A673 (cell line): Measurements from ENCODE around the gene ANKRD13A. TPM values are rescaled to one million over a fixed set of nuclear protein-coding genes. Genes with fewer than 3 reads are reported as not detected.

Source experiments
- BruUV-seq: library from RNA; stranded (reverse); fragments of 400-500 nt; replicated peaks from 2 replicates; lab custom pipeline; 2021; lab: Mats Ljungman, UMichigan
- CTCF ChIA-PET: fragments of 300-600 bp; sonication (Branson Sonifier 250); formaldehyde crosslinking; loops from one replicate; lab custom pipeline; 2022; ENCODE audit warnings: antibody characterized with exemption; lab: Charles Lee
- POLR2A ChIA-PET: fragments of 300-600 bp; sonication (Branson Sonifier 250); formaldehyde crosslinking; loops from one replicate; lab custom pipeline; 2022; ENCODE audit warnings: antibody characterized with exemption; ENCODE audit not compliant: low non-redundant PET; lab: Charles Lee
- DNase-seq: peaks from one replicate; pipeline ENCODE4 v3.0.0-alpha.2; 2015; ENCODE audit warnings: low spot score
- H3K27ac ChIP-seq: fragments of 200-600 bp; sonication (generic); 2 replicates; pipeline ENCODE4 v1.5.1; 2016; ENCODE audit warnings: mixed run types, low read depth, mild to moderate bottlenecking, mixed read lengths, antibody characterized with exemption, low read length; ENCODE audit not compliant: poor library complexity, severe bottlenecking
- H3K27me3 ChIP-seq: fragments of 200-600 bp; sonication (generic); replicated peaks from 2 replicates; pipeline ENCODE4 v1.6.1; 2017; ENCODE audit warnings: mixed run types, low read depth, mild to moderate bottlenecking, mixed read lengths, antibody characterized with exemption, low read length; ENCODE audit not compliant: insufficient read depth, poor library complexity
- H3K36me3 ChIP-seq: fragments of 200-600 bp; sonication (generic); 2 replicates; pipeline ENCODE4 v1.6.1; 2016; ENCODE audit warnings: mixed run types, mild to moderate bottlenecking, mixed read lengths, antibody characterized with exemption, low read length; ENCODE audit not compliant: insufficient read depth, poor library complexity, severe bottlenecking
- H3K4me1 ChIP-seq: fragments of 200-600 bp; sonication (generic); 2 replicates; pipeline ENCODE4 v1.6.1; 2017; ENCODE audit warnings: mixed run types, mild to moderate bottlenecking, mixed read lengths, antibody characterized with exemption, low read length; ENCODE audit not compliant: insufficient read depth, poor library complexity, severe bottlenecking
- H3K4me3 ChIP-seq: fragments of 200-600 bp; sonication (generic); 2 replicates; pipeline ENCODE4 v1.5.1; 2016; ENCODE audit warnings: low read depth, mixed run types, mild to moderate bottlenecking, mixed read lengths, low read length; ENCODE audit not compliant: poor library complexity, severe bottlenecking
- H3K9me3 ChIP-seq: fragments of 200-600 bp; sonication (generic); 2 replicates; pipeline ENCODE4 v1.6.1; 2016; ENCODE audit warnings: mixed run types, low read depth, mild to moderate bottlenecking, mixed read lengths, antibody characterized with exemption, low read length; ENCODE audit not compliant: poor library complexity, severe bottlenecking
- CTCF ChIP-seq: fragments of 300-800, 200-600 bp; sonication (generic); conservative IDR thresholded peaks from 2 replicates; pipeline ENCODE4 v1.5.1; 2017; ENCODE audit warnings: low read depth, mild to moderate bottlenecking, antibody characterized with exemption, low read length, moderate library complexity, mixed read lengths
- EZH2 ChIP-seq: fragments of 200-600 bp; sonication (generic); IDR thresholded peaks from 2 replicates; pipeline ENCODE4 v1.6.1; 2017; ENCODE audit warnings: borderline replicate concordance, low read depth, mild to moderate bottlenecking, mixed read lengths, antibody characterized with exemption, low read length; ENCODE audit not compliant: poor library complexity, severe bottlenecking
- intact Hi-C: fragments of 100-400 bp; cut with micrococcal nuclease; formaldehyde crosslinking; loops from one replicate; pipeline ENCODE4 v1.10.0; 2022; ENCODE audit not compliant: unreplicated experiment
- total RNA-seq: library from RNA; stranded (reverse); gene quantifications from 2 replicates; pipeline ENCODE4 v1.2.3, GENCODE V29; 2021

The ANKRD13A gene
- total RNA-seq, 1 experiment from 2014 or later: 19.8 TPM

GRCh38 chr12:109953656-109954055 is 45.6 kb upstream of the ANKRD13A start:
- intact Hi-C loops: no loop called here
- no peak overlapping the region for H3K4me3 ChIP-seq
- no TSS peak for BruUV-seq
- peaks cover 8% of the 10 kb centered on the region for H3K4me1 ChIP-seq
- TF ChIP-seq CTCF: no peak
- TF ChIP-seq EZH2: no peak
- DNase-seq: no peak
- POLR2A ChIA-PET: no interaction called here
- CTCF ChIA-PET: no interaction called here
- peaks cover 49% of the 10 kb centered on the region for H3K36me3 ChIP-seq
- H3K9me3 ChIP-seq: no peaks in the 10 kb centered on the region
- H3K27me3 ChIP-seq: no peaks in the 10 kb centered on the region
- no peak overlapping the region for H3K27ac ChIP-seq

GRCh38 chr12:109958374-109958773 is 40.9 kb upstream of the ANKRD13A start:
- Histone ChIP-seq H3K36me3 (peaks cover 32% of the 10 kb centered on the region), H3K9me3 (no peaks in the 10 kb centered on the region), H3K27ac (no peak overlapping the region), H3K27me3 (no peaks in the 10 kb centered on the region), H3K4me3 (no peak overlapping the region), H3K4me1 (no peaks in the 10 kb centered on the region)
- DNase-seq: no peak
- TF ChIP-seq EZH2 (no peak), CTCF (no peak)
- CTCF ChIA-PET: no interaction called here
- intact Hi-C loops: no loop called here
- POLR2A ChIA-PET: no interaction called here
- BruUV-seq: no TSS peak

- Histone ChIP-seq H3K27ac (no peak overlapping the region), H3K27me3 (no peaks in the 10 kb centered on the region), H3K36me3 (peaks cover 32% of the 10 kb centered on the region), H3K4me1 (no peaks in the 10 kb centered on the region), H3K9me3 (no peaks in the 10 kb centered on the region), H3K4me3 (no peak overlapping the region)
- POLR2A ChIA-PET: no interaction called here
- intact Hi-C loops: no loop called here
- CTCF ChIA-PET: no interaction called here
- no TSS peak for BruUV-seq
- DNase-seq: no peak
- no peak for TF ChIP-seq EZH2
- no peak for TF ChIP-seq CTCF
These were observed 39.7 kb upstream of the ANKRD13A start for GRCh38 chr12:109959411-109960093.
